CD4-positive, alpha-beta T cell treated with Interleukin-2 at 100 ng/mL for 4 hours (primary cell): Measurements from ENCODE around the gene DTNB.
"Not testable (repeated sequence)": the region's sequence is repeated elsewhere in the genome, so short reads cannot be mapped to it uniquely, and the experiment has no call there.

Source experiments
- DNase-seq: peaks from one replicate; pipeline ENCODE4 v3.0.0-alpha.2; 2020; ENCODE audit warnings: low spot score

The DTNB gene

DNA sequence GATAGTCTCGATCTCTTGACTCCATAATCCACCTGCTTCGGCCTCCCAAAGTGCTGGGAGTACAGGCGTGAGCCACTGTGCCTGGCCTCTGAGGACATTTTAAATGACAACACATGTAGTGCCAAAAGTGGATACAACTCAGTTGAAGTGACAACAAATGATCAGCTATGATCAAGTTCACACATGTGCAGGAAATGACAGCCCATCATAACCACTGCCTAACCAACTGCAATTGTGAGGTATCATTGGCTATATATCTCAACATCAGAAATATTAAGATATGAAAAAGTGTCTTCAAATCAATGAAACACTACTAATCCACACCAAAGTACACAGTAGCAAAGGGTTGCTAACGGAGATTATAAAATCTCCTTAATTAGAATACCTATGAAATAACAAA, 84.8 kb downstream of the DTNB start:
- DNase-seq = no peak

DNA sequence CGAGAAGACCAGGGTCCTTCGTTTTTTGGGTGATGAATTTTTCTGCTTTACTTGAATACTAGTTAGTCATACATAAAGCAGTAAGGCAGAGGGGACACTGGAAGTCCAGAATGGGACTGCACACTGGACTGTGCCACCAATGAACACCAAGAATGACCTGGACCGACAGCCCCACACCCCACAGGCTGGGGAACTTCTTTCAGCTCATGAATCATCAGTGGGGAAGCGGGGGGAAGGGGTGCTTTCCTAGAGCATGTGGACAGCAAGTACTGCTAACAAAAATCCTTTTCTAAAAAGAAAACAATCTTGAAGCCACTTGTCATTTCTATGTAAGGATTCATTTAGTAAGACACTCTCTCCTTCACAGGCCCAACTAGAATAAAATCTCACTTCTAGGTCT, 86.0 kb downstream of the DTNB start:
- no peak for DNase-seq

DNA sequence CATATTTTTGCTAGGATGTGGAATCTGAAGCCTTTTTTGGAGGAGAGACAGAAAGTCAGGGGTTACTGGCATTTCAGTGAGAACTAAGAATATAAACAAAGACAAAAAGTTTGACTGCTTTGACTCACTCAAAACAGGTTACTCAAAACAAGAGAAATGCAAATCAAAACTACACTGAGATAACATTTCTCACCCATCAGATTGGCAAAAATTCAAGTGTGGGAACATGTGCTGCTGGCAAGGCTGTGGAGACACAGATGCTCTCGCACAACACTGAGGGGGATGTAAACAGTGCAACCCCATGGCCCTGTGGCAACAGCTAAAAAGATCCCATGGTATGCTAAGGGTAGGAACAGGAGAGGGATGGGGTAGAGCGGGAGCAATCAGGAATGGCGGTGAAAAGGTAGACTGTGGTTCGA, 86.6 kb downstream of the DTNB start:
- DNase-seq = no peak

DNA sequence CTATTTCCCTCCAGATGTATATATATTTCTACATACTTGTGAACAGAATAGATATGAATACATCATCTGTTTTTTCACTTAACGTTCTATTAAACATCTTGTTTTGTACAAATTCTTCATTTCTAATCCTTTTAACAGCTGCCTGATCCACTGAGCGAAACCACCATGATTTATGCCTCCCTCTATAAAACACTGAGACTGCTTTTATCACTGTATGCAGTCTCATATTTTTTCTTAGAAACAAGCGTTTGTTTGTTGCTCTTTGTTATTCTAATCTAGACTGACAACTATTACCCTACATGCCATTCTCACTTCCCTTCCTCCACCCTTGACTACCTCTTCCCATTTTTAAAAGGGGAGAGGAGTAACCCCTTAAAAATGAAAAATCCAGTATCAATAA, 88.2 kb downstream of the DTNB start:
- DNase-seq = no peak

DNA sequence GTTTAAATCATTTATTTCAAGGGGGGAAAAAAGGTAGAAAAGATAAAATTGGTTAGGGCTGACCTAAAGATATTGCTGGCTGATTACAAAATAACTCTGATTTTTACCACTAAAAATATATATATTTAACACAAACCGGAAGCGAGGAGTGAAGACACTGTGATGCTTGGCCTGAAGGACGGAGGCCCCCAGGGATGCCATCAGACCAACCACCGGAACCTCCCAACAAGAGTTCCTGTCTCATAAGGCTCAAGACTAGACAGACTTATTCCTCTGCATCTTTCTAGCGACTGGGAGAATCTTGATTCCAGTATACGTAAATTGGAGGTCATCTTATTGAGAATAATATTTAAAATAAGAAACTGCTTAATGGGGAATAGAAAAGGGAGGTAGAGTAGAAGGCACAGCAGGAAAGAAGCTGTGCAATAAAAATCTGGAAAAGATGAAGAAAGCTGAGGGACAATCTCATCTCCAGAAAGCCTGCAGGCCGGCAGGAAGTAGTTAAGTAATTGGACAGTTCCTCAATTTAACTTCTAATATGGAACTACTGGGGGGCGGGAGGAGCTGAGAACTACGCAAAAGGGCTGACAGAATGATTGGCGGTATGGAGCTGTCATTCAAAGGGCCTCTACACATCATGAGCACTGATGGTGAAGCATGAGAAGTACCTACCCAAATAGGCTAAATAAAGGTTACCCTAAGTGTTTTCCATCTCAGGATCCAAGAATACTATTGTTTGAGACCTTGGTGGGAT, 91.1 kb downstream of the DTNB start:
- no peak for DNase-seq

DNA sequence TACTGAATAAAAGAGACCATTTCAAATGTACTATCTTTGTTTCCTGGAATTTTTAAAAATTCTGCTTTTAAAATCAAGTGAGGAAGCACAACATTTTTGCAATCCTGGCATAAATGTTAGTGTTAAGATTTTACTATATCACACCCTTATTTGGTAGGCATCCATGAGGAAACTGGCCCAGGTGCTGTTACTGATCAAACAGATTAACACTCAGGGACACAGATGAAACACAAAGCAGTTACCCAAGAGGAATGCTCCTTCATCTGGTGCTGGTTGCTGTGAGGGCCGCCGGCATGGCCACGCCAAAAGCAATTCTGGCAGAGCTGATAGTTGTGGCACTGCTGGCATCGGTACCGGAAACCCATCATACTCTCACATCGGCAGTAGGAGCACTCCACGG, 96.8 kb downstream of the DTNB start:
- DNase-seq = no peak

DNA sequence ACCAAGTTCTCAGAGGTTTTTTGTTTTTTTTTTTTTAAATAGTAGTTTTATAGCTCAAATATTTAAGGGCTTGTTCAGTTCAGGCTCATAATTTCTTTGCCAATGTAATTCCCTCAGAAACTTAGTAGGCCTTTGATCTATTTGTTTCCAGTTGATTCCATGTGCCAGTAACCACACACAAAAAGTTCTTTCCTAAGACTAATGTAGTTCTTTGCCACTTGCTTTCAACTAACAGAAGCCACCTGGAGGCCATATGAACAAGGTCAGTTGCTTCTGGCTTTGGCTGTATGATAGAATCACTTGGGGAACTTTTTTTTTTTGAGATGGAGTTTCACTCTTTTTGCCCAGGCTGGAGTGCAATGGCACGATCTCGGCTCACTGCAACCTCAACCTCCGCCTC, 100.7 kb downstream of the DTNB start:
- no peak for DNase-seq

DNA sequence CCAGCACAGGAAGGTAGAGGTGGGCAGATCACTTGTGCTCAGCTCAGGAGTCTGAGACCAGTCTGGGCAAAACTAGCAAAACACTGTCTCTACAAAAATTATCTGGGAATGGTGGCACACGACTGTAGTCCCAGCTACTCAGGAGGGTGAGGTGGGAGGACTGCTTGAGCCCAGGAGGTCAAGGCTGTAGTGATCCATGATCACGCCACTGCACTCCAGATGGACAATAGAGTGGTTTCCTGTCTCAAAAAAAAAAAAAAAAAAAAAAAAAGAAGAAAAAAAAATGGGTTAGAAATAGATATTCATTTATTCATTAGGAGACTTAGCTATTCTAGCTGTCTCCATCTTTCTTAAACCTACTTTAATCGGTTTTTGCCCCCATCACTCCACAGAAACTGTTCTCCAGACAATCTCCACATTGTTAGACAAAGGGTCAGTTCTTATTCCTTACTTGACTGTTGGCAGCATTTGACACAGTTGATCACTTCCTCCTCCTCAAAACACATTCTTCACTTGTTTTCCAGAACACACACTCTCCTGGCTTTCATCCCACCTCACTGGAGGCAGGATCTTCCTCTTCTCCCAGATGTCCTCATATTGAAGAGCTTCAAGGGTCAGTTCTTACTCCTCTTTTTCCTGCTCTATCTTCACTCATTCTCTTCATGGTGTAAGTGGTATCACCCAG, 103.1 kb downstream of the DTNB start:
- DNase-seq = no peak

DNA sequence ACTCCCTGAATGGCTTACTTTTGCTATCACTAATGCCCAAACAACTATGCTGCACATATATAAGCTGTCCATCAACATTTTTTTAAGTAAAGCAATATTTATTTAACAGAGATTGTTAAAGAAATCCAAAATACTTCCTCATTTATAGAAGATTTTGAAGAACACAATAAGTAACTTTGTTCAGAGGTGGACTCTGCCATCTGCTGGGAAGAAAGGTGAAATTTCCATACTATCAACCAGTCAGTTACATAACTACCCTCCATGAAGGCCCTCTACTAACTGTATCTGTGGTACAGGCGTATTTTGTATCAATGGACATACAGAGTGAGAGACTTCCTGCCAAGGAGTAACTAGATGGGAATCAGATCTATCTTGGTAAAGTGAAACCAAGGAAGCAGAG, 106.0 kb downstream of the DTNB start:
- DNase-seq = peak; percentile 16

DNA sequence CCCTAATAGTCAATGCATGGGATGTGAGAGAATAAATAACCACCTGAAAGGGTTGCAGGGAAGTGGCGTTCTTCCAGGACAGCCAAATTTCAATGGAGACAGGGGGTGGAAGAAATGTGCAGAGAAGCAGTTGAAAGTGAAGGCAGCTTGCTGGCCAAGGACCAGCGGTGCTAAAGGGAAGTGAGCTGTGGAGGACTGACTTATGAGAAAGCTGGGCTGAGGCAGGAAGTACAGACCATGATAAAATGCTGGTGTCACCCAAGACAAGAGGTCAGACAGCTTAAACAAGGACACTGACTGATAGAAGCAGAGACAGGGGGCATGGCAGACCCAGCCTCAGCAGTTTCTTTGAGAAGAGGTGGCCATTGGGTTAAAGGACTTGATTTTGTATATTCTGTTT, 106.7 kb downstream of the DTNB start:
- DNase-seq = no peak

DNA sequence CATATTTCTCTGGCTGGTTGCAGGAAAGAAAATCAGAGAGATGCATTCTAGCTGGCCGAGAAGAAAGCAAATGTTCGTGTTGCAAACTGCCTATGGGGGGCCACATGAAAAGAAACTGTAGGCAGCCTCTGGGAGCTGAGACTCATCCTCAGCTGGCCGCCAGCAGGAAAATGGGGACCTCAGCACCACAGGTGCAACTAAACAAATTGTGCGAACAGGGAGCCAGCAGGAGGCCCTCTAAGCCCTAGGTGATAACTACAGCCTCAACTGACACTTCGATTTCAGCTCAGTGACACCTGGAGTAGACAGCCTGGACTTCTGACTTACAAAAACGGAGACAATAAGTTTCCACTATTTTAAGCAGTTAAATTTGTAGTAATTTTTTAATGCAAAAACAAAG, 107.3 kb downstream of the DTNB start:
- no peak for DNase-seq

DNA sequence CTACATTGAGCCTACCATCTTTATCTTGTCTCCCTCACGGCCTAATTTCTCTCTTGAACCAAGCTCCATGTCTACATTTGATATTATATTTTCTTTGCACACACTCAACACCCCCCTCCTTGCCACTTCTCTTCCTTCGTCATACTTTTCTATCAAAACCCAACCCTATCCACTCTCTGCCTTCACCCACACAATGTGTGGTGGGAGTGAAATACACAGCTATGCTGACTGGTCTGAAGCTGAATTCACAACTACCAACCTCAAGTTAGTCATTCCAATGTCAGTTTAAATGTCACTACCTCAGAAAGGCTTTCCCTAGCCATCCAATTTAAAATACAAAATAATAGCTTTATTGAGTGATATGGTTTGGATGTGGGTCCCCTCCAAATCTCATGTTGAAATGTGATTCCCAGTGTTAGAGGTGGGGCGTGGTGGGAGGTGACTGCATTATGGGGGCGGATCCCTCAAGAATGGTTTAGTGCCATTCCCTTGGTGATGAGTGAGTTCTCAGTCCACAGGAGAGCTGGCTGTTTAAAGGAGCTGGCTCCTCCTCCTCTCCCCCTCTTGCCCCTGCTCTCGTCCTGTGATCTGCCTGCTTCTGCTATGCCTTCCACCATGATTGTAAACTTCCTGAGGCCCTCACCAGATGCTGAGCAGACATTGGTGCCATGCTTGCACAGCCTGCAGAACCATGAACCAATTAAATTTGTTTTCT, 112.1 kb downstream of the DTNB start:
- DNase-seq = no peak

DNA sequence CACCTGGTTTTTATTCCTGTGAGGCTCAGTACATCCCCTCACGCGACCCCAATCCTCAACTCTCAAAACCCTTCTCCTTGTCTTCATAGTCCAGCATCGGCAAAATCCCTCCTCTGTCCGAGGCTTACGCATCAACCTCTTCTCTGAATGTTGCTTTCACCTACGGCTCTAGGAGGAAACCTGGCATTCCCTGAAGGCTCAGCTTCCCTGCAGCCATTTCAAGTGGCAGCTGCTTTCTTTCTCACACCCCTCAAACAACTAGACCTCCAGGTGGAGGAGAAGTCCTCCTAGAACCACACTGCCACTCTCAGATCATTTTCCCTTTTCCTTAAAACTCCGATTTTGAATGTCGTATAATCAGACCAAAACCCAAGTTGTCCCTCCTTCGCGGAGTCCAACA, 114.2 kb downstream of the DTNB start:
- no peak for DNase-seq

DNA sequence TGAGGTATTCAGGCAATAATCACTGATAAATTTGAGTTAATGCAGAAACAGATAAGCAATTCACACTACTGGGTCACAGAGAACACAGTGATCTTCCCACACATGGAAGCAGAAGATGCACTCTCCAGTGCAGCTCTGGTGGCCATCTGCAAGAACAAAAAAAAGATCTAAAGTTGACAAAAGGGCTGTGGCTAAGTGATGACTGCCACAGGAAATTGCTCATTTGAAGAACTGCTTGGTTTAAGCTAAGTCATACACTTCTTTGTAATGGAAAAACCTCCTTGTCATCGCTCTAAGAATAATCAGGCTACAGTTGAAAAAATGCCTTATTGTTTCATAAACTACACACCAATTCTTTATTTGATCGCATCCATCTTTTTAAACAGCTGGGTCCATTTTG, 115.1 kb downstream of the DTNB start:
- DNase-seq = peak; percentile 57

DNA sequence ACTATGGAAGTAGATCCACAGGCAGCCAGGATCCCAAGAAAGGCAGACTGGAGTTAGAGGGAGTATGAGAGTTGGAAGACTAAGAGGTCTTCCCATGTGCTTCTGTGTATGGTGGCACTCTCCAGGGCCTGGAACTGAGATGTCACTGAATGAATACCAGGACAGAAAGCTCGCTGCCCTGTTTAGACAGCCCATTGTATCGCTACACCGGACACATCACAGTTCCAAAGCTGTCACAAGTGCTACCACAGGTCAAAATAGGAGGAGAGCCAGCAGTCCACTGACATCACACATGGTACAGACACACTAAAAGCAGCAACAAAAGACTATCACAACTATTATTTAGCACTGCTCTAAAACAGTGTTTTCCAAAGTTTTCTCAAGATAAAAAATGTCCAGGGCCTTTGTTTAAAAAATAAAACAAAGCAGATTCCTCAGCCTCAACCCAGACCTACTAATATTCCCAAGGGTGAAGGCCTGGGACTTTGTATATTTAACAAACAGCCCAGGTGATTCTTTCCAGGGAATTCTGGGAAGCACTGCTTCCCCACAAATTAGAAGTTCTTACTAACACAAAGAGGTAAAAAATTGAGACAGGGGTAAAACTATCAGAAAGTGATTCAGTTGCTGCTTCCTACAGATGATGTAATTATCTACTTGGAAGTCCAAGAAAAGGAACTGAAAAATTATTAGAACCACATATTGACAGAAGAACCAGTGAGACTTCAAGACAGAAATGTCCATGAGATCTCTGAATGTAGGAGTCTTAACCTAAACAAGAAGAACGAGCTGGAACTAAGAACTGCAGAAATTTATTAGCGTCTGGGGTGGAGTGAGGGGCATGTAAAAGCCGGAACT, 116.0 kb downstream of the DTNB start:
- DNase-seq = no peak

DNA sequence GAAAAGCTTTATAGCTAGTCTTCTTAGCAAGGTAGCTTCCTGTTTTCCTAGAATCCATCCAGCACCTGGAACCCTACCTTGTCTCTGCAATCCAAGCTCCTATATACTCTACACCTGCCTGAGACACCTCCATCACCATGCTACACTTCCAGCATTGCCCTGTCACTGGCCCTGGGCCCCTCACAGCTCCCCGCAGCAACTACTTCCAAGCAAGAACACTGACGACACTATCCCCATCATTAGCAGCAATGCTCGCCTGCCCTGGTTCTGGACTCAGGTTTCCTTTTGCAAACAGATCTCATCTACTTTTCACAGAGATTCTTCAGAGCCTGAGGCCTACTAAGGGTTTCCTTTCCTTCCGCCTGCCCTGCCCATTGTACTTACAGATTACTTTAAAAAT, 121.1 kb downstream of the DTNB start:
- no peak for DNase-seq

DNA sequence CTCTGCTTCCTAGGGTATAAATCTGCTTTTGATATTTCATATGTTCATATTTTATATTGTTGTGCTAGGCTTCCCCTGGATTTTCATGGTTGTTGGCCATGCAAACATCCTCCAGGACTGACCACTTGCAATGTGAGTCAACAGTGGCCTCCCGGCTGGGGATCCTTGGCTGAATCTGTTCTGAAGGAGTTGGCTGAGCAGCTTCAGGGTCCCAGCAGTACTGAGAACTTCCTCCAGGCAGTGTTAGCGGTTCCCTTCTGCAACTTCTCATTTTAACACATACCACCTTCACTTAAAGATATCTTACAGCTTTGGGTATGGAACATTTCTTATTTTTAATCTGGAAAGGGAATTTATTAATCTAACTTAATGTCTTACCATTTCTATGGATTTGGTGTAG, 122.1 kb downstream of the DTNB start:
- no peak for DNase-seq

DNA sequence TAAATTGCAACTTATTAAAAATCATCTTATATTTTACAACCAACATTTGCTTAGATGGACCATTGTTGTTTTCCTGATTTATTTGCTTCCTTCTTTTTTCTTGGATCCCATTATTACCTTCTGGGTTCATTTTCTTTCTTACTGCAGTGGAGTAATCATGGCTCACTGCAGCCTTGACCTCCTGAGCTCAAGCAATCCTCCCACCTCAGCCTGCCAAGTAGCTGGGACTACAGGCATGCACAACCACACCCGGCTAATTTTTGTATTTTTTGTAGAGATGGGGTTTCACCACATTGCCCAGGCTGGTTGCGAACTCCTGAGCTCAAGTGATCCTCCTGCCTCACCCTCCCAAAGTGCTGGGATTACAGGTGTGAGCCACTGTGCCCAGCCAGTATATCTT, 123.8 kb downstream of the DTNB start:
- not testable (repeated sequence) for DNase-seq

DNA sequence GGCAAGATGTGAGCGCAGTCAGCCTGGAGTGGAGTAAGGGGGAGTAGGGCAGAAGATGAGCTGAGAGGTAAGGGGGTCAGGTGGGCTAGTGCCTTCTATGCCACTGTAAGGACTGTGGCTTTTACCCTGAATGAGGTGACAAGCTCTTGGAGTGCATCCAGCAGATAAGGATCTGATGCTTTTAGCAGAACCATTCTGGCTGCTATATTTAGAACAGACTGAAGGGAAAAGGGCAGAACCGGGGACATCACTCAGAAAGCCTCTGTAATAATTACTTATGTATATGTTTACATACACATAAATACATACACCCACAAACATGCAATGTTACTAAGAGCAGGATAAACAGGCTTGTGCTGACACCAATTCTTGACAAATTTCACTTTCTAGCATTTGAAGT, 124.8 kb downstream of the DTNB start:
- DNase-seq = no peak

DNA sequence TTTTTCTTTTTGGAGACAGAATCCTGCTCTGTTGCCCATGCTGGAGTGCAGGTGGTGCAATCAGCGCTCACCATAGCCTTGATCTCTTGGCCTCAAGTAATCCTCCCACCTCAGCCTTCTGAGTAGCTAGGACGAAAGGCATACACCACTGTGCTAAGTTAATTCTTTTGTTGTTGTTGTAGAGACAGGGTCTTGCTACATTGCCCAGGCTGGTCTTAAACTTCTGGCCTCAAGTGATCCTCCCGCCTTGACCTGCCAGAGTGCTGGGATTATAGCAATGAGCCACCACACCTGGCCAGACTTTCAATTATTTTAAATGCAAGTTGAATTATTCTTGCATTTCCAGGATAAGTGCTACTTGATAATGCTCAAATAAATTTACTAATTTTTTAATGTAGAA, 126.5 kb downstream of the DTNB start:
- DNase-seq = no peak

DNA sequence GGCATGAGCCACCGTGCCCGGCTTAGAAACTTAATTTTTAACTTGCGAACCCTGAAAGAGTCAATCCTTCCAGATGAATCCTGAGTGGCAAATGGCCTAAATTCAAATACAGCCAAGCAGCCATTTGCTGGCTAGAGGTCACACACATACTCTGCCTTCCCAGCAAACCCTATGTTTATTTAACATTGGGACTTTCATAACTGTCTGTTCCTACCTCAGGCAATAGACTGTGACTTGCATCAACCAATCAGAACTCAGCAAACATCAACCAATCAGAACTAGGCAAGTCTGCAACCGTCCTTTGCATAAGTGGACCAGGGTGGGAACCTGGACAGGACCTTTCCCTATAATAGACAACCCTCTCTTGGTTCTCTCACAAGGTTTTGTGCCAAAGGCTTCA, 127.5 kb downstream of the DTNB start:
- DNase-seq = no peak

DNA sequence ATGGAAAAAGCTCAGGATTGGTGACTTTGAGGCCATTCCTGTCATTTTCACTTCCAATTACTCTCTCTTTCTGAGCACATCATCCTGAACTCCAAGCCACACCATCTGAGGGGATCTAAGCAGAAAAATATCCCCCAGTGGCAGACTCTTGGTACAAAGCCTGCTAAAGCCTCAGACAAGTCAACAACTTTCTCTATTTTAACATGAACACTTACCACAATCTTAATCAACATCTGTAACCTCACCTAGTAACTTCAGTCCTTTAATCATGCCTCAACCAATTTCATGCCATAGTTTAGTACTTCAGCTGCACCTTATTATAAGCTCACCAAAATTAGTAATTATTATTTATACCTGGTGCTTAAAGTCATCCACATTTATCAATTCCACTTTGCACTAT, 128.9 kb downstream of the DTNB start:
- no peak for DNase-seq
